Activated CD4-positive, alpha-beta T cell treated with anti-CD3 and anti-CD28 coated beads for 1 hour (primary cell): ENCODE results near the gene COA1.
"Not testable (repeated sequence)": the region's sequence is repeated elsewhere in the genome, so short reads cannot be mapped to it uniquely, and the experiment has no call there.

Experiments used
- DNase-seq: peaks from one replicate; pipeline ENCODE4 v3.0.0-alpha.2; 2020

COA1 gene

DNA sequence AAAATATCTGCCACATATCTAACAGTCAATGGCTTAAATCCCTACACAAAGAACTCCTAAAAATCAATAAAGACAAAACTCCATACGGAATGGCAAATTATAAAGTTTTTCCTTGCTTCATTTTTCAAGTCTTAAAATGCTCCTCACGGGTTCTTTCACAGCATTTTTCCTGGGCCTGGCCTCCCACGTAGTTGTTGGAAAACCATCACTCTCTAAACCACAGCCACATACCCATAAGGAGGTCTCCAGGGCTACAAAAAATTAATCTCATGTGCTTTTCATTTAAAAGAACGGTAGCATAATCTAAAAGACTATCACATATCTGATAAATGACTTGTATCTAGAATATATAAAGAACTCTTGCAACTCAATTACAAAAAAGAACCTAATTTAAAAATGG lies 2.9 kb downstream of the COA1 start:
- no peak for DNase-seq

DNA sequence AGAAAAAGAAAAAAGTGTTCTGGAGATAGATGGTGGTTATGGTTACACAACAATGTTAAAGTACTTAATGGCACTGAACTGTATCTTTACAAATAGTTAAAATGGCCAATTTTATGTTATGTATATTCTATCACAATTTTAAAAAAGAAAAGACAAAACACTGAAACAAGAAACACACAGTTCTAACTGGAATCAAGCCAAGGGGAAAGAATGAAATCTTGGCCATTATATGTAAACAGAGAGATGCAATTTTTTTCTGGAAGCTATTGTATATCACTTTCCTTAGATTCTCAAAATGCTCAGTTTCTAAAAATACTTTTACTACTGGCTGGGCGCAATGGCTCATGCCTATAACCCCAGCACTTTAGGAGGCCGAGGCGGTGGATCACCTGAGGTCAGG lies 4.1 kb downstream of the COA1 start:
- no peak for DNase-seq

GRCh38 chr7:43723007-43723341 lies 6.3 kb downstream of the COA1 start:
- no peak for DNase-seq

GRCh38 chr7:43721193-43721806 lies 8.0 kb downstream of the COA1 start:
- DNase-seq = no peak

GRCh38 chr7:43716598-43716997 lies 12.7 kb downstream of the COA1 start:
- no peak for DNase-seq

DNA sequence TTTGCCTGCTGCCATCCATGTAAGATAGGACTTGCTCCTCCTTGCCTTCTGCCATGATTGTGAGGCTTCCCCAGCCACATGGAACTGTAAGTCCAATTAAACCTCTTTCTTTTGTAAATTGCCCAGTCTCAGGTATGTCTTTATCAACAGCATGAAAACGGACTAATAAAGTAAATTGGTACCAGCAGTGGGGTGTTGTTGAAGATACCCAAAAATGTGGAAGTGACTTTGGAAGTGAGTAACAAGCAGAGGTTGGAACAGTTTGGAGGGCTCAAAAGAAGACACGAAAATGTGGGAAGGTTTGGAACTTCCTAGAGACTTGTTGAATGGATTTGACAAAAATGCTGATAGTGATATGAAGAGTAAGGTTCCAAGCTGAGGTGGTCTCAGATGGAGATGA lies 13.4 kb downstream of the COA1 start:
- DNase-seq = not testable (repeated sequence)

DNA sequence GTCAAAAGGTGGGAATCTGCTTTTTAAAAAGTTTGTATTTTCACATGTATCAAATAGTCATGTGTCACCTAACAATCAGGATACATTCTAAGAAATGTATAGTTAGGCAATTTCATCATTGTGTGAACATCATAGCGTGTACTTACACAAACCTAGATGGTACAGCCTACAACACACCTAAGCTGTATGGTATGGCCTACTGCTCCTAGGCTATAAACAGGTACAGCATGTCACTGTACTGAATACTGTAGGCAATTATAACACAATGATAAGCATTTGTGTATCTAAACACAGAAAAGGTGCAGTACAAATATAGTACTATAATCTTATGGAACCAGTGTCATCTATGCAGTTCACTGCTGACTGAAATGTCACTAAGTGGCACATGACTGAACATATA lies 17.8 kb downstream of the COA1 start:
- DNase-seq = no peak

- DNase-seq = not testable (repeated sequence)
These were observed 21.3 kb downstream of the COA1 start for GRCh38 chr7:43708055-43708454.

DNA sequence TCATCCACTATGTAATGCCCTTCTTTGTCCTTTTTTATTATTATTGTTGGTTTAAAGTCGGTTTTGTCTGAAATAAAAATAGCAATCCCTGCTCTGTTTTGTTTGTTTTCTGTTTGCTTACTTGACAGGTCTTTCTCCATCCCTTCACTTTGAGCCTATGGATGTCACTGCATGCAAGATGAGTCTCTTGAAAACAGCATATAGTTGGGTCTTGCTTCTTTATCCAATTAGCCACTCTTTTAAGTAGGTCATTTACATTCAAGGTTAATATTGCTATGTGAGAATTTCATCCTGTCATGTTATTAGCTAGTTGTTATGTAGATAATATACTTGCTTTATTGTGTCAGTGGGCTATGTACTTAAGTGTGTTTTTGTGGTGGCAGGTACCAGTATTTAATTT lies 25.8 kb downstream of the COA1 start:
- no peak for DNase-seq

GRCh38 chr7:43702974-43703373 lies 26.3 kb downstream of the COA1 start:
- no peak for DNase-seq

DNA sequence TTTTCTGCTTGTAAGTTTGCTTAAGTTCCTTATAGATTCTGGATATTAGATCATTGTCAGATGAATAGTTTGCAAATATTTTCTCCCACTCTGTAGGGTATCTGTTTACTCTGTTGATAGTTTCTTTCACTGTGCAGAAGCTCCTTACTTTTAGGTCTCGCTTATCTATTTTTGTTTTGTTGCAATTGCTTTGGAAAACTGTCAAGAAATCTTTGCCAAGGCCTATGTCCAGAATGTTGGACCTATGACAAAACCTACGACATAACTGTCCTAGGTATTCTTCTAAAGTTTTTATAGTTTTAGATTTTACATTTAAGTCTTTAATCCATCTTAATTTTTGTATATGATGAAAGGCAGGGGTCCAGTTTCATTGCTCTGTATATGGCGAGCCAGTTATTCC lies 27.4 kb downstream of the COA1 start:
- no peak for DNase-seq

DNA sequence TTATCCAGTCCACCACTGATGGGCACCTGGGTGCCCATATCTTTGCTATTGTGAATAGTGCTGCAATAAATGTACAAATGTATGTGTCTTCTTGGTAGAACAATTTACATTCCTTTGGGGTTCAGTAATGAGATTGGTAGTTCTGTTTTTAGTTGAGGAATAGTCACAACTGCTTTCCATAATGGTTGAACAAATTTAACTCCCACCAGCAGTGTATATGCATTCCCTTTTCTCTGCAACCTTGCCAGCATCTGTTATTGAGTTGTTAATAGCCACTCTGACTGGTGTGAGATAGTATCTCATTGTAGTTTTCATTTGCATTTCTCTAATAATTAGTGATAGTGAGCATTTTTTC lies 27.8 kb downstream of the COA1 start:
- no peak for DNase-seq

DNA sequence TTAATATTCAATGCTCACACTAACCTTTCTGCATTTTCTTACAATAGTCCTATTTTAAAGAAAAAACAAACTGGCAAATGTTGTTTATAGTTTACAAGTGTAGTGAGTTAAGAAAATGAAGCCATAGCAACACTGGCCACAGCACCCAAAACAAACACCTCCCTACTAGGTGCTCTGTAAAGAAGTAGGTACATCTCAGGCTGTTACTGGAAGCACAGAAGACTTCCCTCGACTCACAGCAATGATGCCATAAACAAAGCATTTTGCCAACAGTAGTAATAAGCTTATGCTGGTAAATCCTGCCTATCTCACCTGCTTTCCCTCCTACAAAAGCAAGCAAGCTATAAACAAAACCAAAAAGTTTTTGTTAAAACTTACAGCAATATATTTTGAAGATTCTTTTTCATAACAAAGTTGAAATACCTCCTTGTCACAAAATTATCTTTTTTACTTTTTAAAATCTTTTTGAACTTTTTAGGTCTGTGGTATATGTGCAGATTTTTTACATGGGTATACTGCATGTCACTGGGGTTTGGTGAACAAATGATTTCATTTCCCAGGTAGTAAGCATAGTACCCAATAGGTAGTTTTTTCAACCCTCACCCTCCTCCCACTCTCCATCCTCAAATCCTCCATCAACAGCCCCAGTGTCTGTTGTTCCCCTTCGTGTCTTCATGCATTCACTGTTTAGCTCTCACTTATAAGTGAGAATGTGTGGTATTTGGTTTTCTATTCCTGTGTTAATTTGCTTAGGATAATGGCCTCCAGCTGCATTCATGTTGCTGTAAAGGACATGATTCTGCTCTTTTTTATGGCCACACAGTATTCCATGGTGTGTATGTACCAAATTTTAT lies 28.4 kb downstream of the COA1 start:
- DNase-seq = no peak

- no peak for DNase-seq
These were observed 29.2 kb downstream of the COA1 start for GRCh38 chr7:43700059-43700501.

DNA sequence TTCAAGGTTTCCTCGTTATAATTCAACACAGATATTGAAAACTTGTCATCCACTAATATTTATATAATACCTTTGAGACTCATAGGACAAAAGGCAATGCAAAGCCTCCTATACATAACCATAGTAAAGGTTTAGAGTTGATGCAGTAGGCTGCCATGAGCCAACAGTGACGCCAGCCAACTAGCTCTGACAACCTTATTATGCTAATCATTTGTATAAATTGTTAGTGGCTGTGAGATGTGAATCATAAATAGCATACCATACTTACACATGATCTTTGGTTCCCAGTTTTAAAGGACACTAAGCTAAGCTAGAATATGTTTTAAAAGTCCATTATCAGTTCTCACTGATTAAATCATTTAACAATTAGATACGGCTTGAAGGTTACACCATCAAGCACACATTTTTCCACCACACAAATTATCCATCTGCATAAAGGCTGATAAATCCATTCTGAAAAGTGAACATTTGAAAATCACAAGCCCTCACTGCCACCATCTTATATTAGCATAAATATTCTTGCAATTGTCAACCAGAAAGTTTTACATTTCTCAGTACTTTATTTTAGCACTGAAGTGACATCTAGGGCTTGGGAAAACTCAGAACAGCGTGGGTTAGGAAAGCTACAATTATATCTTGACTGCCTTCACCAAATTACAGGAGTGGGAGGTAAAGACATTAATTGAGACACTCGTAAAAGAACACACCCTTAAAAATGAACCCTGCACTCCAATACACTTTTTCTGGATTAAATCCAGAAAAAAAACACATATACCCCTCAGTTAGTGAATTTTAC lies 30.7 kb downstream of the COA1 start:
- no peak for DNase-seq

GRCh38 chr7:43697690-43698089 lies 31.6 kb downstream of the COA1 start:
- no peak for DNase-seq

GRCh38 chr7:43695365-43695764 lies 34.0 kb downstream of the COA1 start:
- no peak for DNase-seq

DNA sequence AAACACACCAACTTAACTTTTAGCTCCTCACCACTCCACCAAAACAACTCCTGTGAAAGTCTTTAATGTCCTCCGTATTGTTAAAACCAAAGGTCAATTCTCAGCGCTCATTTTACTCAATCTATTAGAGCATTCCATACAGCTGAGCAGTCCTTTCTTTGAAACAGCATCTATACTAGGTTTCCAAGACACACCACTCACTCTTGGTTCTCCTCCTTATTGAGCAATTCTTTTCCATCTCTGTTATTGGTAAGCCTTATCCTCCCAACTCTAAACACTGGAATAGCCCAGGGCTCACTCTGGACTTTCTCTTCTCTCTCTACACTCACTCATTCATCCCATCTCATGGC lies 34.9 kb downstream of the COA1 start:
- DNase-seq = no peak

DNA sequence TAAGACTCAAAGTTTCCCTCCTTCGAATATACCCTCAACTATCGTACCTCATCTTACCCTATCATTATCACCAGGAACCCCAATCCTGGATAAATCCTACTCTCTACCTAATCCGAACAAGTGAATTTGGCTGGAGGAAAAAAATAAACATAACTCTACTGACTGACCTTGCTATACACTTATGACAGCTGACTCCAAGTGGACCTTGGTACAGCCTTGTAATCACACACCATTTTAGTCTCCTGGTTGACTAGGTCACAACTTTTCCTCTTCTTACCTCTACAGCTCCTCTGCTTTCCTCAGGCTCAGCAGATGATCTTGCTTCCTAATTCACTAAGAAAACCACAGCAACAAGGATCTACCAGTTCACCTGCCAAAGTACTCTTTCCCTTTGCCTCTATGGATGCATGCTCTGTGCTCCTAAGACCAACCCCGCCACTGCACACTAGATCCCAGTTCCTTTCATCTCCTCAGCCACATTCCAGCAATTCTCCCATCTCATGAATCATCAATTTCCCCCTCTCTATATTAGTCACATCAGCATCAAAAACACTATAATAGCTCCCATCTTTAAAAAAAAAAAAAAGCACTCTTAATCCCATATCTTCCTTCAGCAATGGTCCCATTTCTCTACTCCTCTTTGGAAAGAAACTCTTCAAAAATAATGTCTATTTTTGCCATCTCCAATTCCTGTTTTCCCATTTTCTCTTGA lies 35.5 kb downstream of the COA1 start:
- no peak for DNase-seq

DNA sequence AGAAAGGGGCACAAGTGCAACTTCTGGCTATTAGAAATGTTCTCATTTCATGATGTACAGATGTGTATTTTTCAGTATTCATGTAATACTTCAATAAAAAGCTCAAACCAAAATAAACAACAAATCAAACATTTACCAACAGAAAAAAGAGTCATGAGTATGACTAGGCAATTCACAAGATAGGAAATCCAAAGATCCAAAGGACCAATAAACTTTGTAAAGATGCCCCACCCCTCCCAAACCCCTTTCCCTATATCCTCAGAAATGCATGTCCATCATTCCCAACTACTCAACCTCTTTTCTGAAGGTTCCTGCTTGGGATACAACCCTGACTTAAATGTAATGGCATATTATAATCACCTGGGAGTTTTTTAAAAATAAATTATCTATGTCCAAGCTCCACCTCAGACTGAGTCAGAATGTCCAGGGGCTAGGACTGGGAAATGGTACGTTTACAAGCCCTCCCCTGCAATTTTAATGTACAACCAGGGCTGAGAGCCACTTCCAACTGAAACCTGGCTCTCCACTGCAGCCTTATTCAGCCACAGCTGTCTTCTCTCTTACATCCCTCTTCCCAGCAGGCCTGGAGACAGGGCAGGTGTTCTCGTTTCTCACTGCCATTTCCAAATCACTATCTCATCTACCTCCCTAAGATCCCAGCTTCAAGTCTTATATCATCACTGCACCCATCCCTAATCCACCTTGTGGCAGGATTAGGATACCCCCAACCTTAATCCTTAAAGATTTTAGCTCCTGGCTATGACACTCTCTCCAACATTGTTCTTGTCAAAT lies 36.5 kb downstream of the COA1 start:
- no peak for DNase-seq

DNA sequence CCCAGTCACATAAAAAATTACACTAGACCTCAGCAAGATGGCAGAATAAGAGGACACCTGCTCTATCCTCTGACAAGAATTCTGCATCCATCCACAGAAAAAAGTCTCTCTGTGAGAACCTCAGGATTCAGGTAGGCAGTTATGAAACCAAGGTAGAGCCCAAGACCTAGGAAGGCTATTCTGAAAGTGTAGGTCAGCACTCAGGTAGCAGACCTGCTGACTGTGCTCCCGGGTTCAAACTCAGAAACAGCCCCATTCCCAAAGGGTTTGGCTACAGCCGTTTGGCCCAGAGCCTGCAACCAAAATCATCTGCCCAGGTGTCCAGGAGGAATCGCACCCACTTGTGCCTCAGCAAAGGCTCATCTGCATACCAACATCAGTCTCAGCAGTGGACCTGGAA lies 37.7 kb downstream of the COA1 start:
- no peak for DNase-seq

- DNase-seq = no peak
These were observed 40.2 kb downstream of the COA1 start for GRCh38 chr7:43689115-43689514.

GRCh38 chr7:43687866-43688265 lies 41.5 kb downstream of the COA1 start:
- not testable (repeated sequence) for DNase-seq
